ENCODE results near the gene TNFRSF19.
A peak's percentile ranks its signal among the peaks of the same experiment; 100 is the strongest.

Gene TNFRSF19

GRCh38 chr13:23571431-23571830, 1.2 kb downstream of the TNFRSF19 start:
- Histone ChIP-seq H3K36me3 (ENCODE audit: control insufficient read depth, insufficient read depth, low read length) (no peaks in the 10 kb centered on the region), H4K8ac (ENCODE audit: low read depth, low read length) (no peak overlapping the region), H3K79me1 (ENCODE audit: low read length) (no peaks in the 10 kb centered on the region), H3K27me3 (ENCODE audit: insufficient read depth, low read length, poor library complexity) (no peaks in the 10 kb centered on the region), H3K18ac (ENCODE audit: low read length) (no peak overlapping the region), H3K4me2 (ENCODE audit: low read length) (no peak overlapping the region), H3K9ac (ENCODE audit: low read length) (no peak overlapping the region), H3K4me3 (ENCODE audit: low read length) (no peak overlapping the region), H2BK15ac (replicated peaks; ENCODE audit: low read depth) (no peak overlapping the region), H3K23ac (ENCODE audit: low read length) (no peak overlapping the region), H3K4ac (ENCODE audit: low read depth, low read length) (no peak overlapping the region), H3K27ac (ENCODE audit: low read depth, low read length) (no peak overlapping the region), H3K4me1 (ENCODE audit: control insufficient read depth, low read depth, low read length) (peaks cover 3% of the 10 kb centered on the region), H2AK5ac (ENCODE audit: low read length) (no peak overlapping the region), H2BK120ac (ENCODE audit: low read depth, low read length) (no peak overlapping the region), H2BK5ac (ENCODE audit: low read length) (no peak overlapping the region), H3K56ac (ENCODE audit: low read length) (no peak overlapping the region), H4K5ac (ENCODE audit: low read length) (no peak overlapping the region), H3K79me2 (ENCODE audit: control insufficient read depth, insufficient read depth, low read length) (no peaks in the 10 kb centered on the region)
- no peak for DNase-seq
- no CpG with 5 or more reads among the region's 2 CpGs for WGBS (ENCODE audit: extremely low coverage, insufficient coverage, low lambda C conversion rate)

GRCh38 chr13:23572836-23573235, 2.6 kb downstream of the TNFRSF19 start:
- Histone ChIP-seq H3K27me3 (ENCODE audit: insufficient read depth, low read length, poor library complexity) (no peaks in the 10 kb centered on the region), H3K27ac (ENCODE audit: low read depth, low read length) (no peak overlapping the region), H3K4me3 (ENCODE audit: low read length) (no peak overlapping the region), H2BK15ac (replicated peaks; ENCODE audit: low read depth) (no peak overlapping the region), H3K4me1 (ENCODE audit: control insufficient read depth, low read depth, low read length) (peaks cover 3% of the 10 kb centered on the region), H3K4ac (ENCODE audit: low read depth, low read length) (no peak overlapping the region), H3K18ac (ENCODE audit: low read length) (no peak overlapping the region), H3K23ac (ENCODE audit: low read length) (no peak overlapping the region), H3K56ac (ENCODE audit: low read length) (no peak overlapping the region), H3K79me2 (ENCODE audit: control insufficient read depth, insufficient read depth, low read length) (no peaks in the 10 kb centered on the region), H2BK120ac (ENCODE audit: low read depth, low read length) (no peak overlapping the region), H3K36me3 (ENCODE audit: control insufficient read depth, insufficient read depth, low read length) (no peaks in the 10 kb centered on the region), H3K79me1 (ENCODE audit: low read length) (no peaks in the 10 kb centered on the region), H4K8ac (ENCODE audit: low read depth, low read length) (no peak overlapping the region), H2AK5ac (ENCODE audit: low read length) (no peak overlapping the region), H3K4me2 (ENCODE audit: low read length) (no peak overlapping the region), H3K9ac (ENCODE audit: low read length) (no peak overlapping the region), H4K5ac (ENCODE audit: low read length) (no peak overlapping the region), H2BK5ac (ENCODE audit: low read length) (no peak overlapping the region)
- no peak for DNase-seq
- no CpG with 5 or more reads among the region's 1 CpG for WGBS (ENCODE audit: extremely low coverage, insufficient coverage, low lambda C conversion rate)

GRCh38 chr13:23574421-23575145, 4.4 kb downstream of the TNFRSF19 start:
- no CpG with 5 or more reads among the region's 3 CpGs for WGBS (ENCODE audit: extremely low coverage, insufficient coverage, low lambda C conversion rate)
- no peaks in the 10 kb centered on the region for H3K36me3 ChIP-seq (ENCODE audit: control insufficient read depth, insufficient read depth, low read length)
- no peak overlapping the region for H4K5ac ChIP-seq (ENCODE audit: low read length)
- H4K8ac ChIP-seq (ENCODE audit: low read depth, low read length), result no peak overlapping the region
- H3K4me1 ChIP-seq (ENCODE audit: control insufficient read depth, low read depth, low read length), result peaks cover 3% of the 10 kb centered on the region
- DNase-seq, result no peak
- no peak overlapping the region for H2BK15ac ChIP-seq (replicated peaks; ENCODE audit: low read depth)
- H3K56ac ChIP-seq (ENCODE audit: low read length), result no peak overlapping the region
- H3K79me2 ChIP-seq (ENCODE audit: control insufficient read depth, insufficient read depth, low read length), result no peaks in the 10 kb centered on the region
- H2BK5ac ChIP-seq (ENCODE audit: low read length), result no peak overlapping the region
- no peak overlapping the region for H3K9ac ChIP-seq (ENCODE audit: low read length)
- no peaks in the 10 kb centered on the region for H3K79me1 ChIP-seq (ENCODE audit: low read length)
- no peak overlapping the region for H2AK5ac ChIP-seq (ENCODE audit: low read length)
- H3K4me3 ChIP-seq (ENCODE audit: low read length), result no peak overlapping the region
- no peak overlapping the region for H3K27ac ChIP-seq (ENCODE audit: low read depth, low read length)
- H3K23ac ChIP-seq (ENCODE audit: low read length), result no peak overlapping the region
- H2BK120ac ChIP-seq (ENCODE audit: low read depth, low read length), result no peak overlapping the region
- H3K4me2 ChIP-seq (ENCODE audit: low read length), result no peak overlapping the region
- H3K27me3 ChIP-seq (ENCODE audit: insufficient read depth, low read length, poor library complexity), result no peaks in the 10 kb centered on the region
- no peak overlapping the region for H3K18ac ChIP-seq (ENCODE audit: low read length)
- no peak overlapping the region for H3K4ac ChIP-seq (ENCODE audit: low read depth, low read length)

GRCh38 chr13:23575632-23576031, 5.4 kb downstream of the TNFRSF19 start:
- H3K4ac ChIP-seq (ENCODE audit: low read depth, low read length), result no peak overlapping the region
- H3K4me2 ChIP-seq (ENCODE audit: low read length), result no peak overlapping the region
- H3K9ac ChIP-seq (ENCODE audit: low read length), result no peak overlapping the region
- H2BK5ac ChIP-seq (ENCODE audit: low read length), result no peak overlapping the region
- H2BK120ac ChIP-seq (ENCODE audit: low read depth, low read length), result no peak overlapping the region
- H3K4me3 ChIP-seq (ENCODE audit: low read length), result no peak overlapping the region
- H3K79me2 ChIP-seq (ENCODE audit: control insufficient read depth, insufficient read depth, low read length), result no peaks in the 10 kb centered on the region
- H4K5ac ChIP-seq (ENCODE audit: low read length), result no peak overlapping the region
- H2BK15ac ChIP-seq (replicated peaks; ENCODE audit: low read depth), result no peak overlapping the region
- no peaks in the 10 kb centered on the region for H3K36me3 ChIP-seq (ENCODE audit: control insufficient read depth, insufficient read depth, low read length)
- no CpG with 5 or more reads among the region's 1 CpG for WGBS (ENCODE audit: extremely low coverage, insufficient coverage, low lambda C conversion rate)
- no peaks in the 10 kb centered on the region for H3K4me1 ChIP-seq (ENCODE audit: control insufficient read depth, low read depth, low read length)
- no peak overlapping the region for H3K23ac ChIP-seq (ENCODE audit: low read length)
- no peak overlapping the region for H3K18ac ChIP-seq (ENCODE audit: low read length)
- DNase-seq, result no peak
- H3K27me3 ChIP-seq (ENCODE audit: insufficient read depth, low read length, poor library complexity), result peaks cover 7% of the 10 kb centered on the region
- H2AK5ac ChIP-seq (ENCODE audit: low read length), result no peak overlapping the region
- no peaks in the 10 kb centered on the region for H3K79me1 ChIP-seq (ENCODE audit: low read length)
- no peak overlapping the region for H4K8ac ChIP-seq (ENCODE audit: low read depth, low read length)
- no peak overlapping the region for H3K27ac ChIP-seq (ENCODE audit: low read depth, low read length)
- no peak overlapping the region for H3K56ac ChIP-seq (ENCODE audit: low read length)

- H3K27me3 ChIP-seq (ENCODE audit: insufficient read depth, low read length, poor library complexity), result peaks cover 7% of the 10 kb centered on the region
- no peak overlapping the region for H2AK5ac ChIP-seq (ENCODE audit: low read length)
- no peak overlapping the region for H4K8ac ChIP-seq (ENCODE audit: low read depth, low read length)
- WGBS (ENCODE audit: extremely low coverage, insufficient coverage, low lambda C conversion rate), result no CpG with 5 or more reads among the region's 42 CpGs
- H3K9ac ChIP-seq (ENCODE audit: low read length), result peak overlapping the region; percentile 46
- H3K4me2 ChIP-seq (ENCODE audit: low read length), result peak overlapping the region; percentile 54
- H3K79me1 ChIP-seq (ENCODE audit: low read length), result no peaks in the 10 kb centered on the region
- no peak overlapping the region for H3K27ac ChIP-seq (ENCODE audit: low read depth, low read length)
- H3K79me2 ChIP-seq (ENCODE audit: control insufficient read depth, insufficient read depth, low read length), result no peaks in the 10 kb centered on the region
- no peak overlapping the region for H3K18ac ChIP-seq (ENCODE audit: low read length)
- DNase-seq, result peak; percentile 76
- H2BK15ac ChIP-seq (replicated peaks; ENCODE audit: low read depth), result no peak overlapping the region
- no peak overlapping the region for H2BK5ac ChIP-seq (ENCODE audit: low read length)
- no peaks in the 10 kb centered on the region for H3K36me3 ChIP-seq (ENCODE audit: control insufficient read depth, insufficient read depth, low read length)
- H3K4ac ChIP-seq (ENCODE audit: low read depth, low read length), result no peak overlapping the region
- no peaks in the 10 kb centered on the region for H3K4me1 ChIP-seq (ENCODE audit: control insufficient read depth, low read depth, low read length)
- peak overlapping the region; percentile 5 for H3K4me3 ChIP-seq (ENCODE audit: low read length)
- H2BK120ac ChIP-seq (ENCODE audit: low read depth, low read length), result no peak overlapping the region
- no peak overlapping the region for H4K5ac ChIP-seq (ENCODE audit: low read length)
- H3K56ac ChIP-seq (ENCODE audit: low read length), result peak overlapping the region; percentile 68
- no peak overlapping the region for H3K23ac ChIP-seq (ENCODE audit: low read length)
Observed at GRCh38 chr13:23578411-23579071, 8.3 kb downstream of the TNFRSF19 start.
